Measurements from ENCODE around the gene FER. TPM values are rescaled to one million over a fixed set of nuclear protein-coding genes. Genes with fewer than 3 reads are reported as not detected.

Gene FER
- polyA plus RNA-seq, 1 experiment = 19.0 TPM

- H3K27me3 ChIP-seq (ENCODE audit: control insufficient read depth, insufficient read depth, low read length) = no peaks in the 10 kb centered on the region
- H3K4me3 ChIP-seq (ENCODE audit: low read depth, low read length) = no peak overlapping the region
- POLR2A ChIA-PET = no interaction called here
- H3K27ac ChIP-seq (ENCODE audit: low read depth, low read length) = no peak overlapping the region
- CTCF ChIA-PET = no interaction called here
- DNase-seq (ENCODE audit: low read depth, low spot score) = no peak
- TF ChIP-seq CTCF (IDR thresholded peaks at IDR 0.05; ENCODE audit: low read depth, low read length) = no peak
- no peaks in the 10 kb centered on the region for H3K9me3 ChIP-seq (ENCODE audit: control insufficient read depth, insufficient read depth, low read length)
Measured at GRCh38 chr5:109080896-109081295, 333.2 kb downstream of the FER start.

DNA sequence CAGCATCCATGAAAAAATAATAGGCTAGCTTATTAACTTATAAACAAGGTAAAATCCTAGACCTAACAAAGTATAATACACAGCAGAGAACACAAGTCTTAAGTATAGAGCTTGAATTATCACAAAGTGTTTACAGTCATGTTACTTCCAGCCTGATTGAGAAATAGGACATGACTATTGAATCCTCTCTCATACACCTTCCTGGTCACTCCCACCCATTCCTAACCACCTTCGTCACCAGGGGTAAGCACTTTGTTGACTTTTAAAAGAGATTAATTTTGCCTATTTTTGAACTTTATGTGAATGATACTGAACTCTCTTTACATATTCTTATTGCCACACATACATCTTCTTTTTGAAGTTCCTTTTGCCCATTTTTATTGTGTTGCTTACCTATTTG, 336.2 kb downstream of the FER start:
- no peaks in the 10 kb centered on the region for H3K27me3 ChIP-seq (ENCODE audit: control insufficient read depth, insufficient read depth, low read length)
- no peaks in the 10 kb centered on the region for H3K9me3 ChIP-seq (ENCODE audit: control insufficient read depth, insufficient read depth, low read length)
- H3K27ac ChIP-seq (ENCODE audit: low read depth, low read length) = no peak overlapping the region
- ChIA-PET POLR2A (no interaction called here), CTCF (no interaction called here)
- TF ChIP-seq CTCF (IDR thresholded peaks at IDR 0.05; ENCODE audit: low read depth, low read length) = no peak
- H3K4me3 ChIP-seq (ENCODE audit: low read depth, low read length) = no peak overlapping the region
- DNase-seq (ENCODE audit: low read depth, low spot score) = no peak

DNA sequence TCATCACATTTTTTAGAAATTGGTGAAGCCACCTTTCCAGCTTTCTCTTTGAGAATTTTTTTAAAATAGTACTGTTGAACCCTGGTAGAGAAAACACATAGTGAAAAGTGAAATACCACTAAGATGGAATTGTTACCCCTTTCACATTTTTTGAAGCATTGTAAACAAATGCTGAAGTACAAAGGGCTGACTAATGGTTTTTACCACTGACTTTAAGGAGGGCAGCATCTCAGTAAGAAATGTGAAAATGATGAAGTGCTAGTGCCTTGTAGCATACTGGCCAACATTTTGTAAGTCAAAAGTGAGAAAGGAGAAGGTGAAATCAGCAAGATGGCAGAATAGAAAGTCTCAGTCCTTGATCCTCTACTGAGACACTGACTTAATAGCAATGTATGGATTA, 341.5 kb downstream of the FER start:
- DNase-seq (ENCODE audit: low read depth, low spot score) = no peak
- no peaks in the 10 kb centered on the region for H3K27me3 ChIP-seq (ENCODE audit: control insufficient read depth, insufficient read depth, low read length)
- no peaks in the 10 kb centered on the region for H3K9me3 ChIP-seq (ENCODE audit: control insufficient read depth, insufficient read depth, low read length)
- POLR2A ChIA-PET = no interaction called here
- no peak overlapping the region for H3K27ac ChIP-seq (ENCODE audit: low read depth, low read length)
- CTCF ChIA-PET = no interaction called here
- no peak for TF ChIP-seq CTCF (IDR thresholded peaks at IDR 0.05; ENCODE audit: low read depth, low read length)
- H3K4me3 ChIP-seq (ENCODE audit: low read depth, low read length) = no peak overlapping the region

- no peak for DNase-seq (ENCODE audit: low read depth, low spot score)
- H3K4me3 ChIP-seq (ENCODE audit: low read depth, low read length) = no peak overlapping the region
- ChIA-PET POLR2A (no interaction called here), CTCF (interaction anchor here (1.0 to 1.5 kb wide), 2 partner anchors 457 to 576 kb away, joined by 3 to 4 read pairs; no protein-coding TSS in a partner anchor)
- H3K27me3 ChIP-seq (ENCODE audit: control insufficient read depth, insufficient read depth, low read length) = no peaks in the 10 kb centered on the region
- H3K27ac ChIP-seq (ENCODE audit: low read depth, low read length) = no peak overlapping the region
- TF ChIP-seq CTCF (IDR thresholded peaks at IDR 0.05; ENCODE audit: low read depth, low read length) = no peak
- no peaks in the 10 kb centered on the region for H3K9me3 ChIP-seq (ENCODE audit: control insufficient read depth, insufficient read depth, low read length)
Measured at GRCh38 chr5:109099081-109099480, 351.4 kb downstream of the FER start.

GRCh38 chr5:109100971-109101370, 353.3 kb downstream of the FER start:
- DNase-seq (ENCODE audit: low read depth, low spot score) = no peak
- CTCF ChIA-PET = no interaction called here
- POLR2A ChIA-PET = no interaction called here
- no peak overlapping the region for H3K27ac ChIP-seq (ENCODE audit: low read depth, low read length)
- H3K27me3 ChIP-seq (ENCODE audit: control insufficient read depth, insufficient read depth, low read length) = no peaks in the 10 kb centered on the region
- no peak for TF ChIP-seq CTCF (IDR thresholded peaks at IDR 0.05; ENCODE audit: low read depth, low read length)
- no peak overlapping the region for H3K4me3 ChIP-seq (ENCODE audit: low read depth, low read length)
- no peaks in the 10 kb centered on the region for H3K9me3 ChIP-seq (ENCODE audit: control insufficient read depth, insufficient read depth, low read length)

All from AG04450 (cell line).